NCI-H1417 treated with DMSO at 0.1 percent for 48 hours (cell line): ENCODE measurements around the gene FAR2.
"Not testable (repeated sequence)": the region's sequence is repeated elsewhere in the genome, so short reads cannot be mapped to it uniquely, and the experiment has no call there.

ENCODE experiments used
- DNase-seq: peaks from one replicate; lab custom pipeline; 2025; lab: John Stamatoyannopoulos, UW

FAR2 gene

DNA sequence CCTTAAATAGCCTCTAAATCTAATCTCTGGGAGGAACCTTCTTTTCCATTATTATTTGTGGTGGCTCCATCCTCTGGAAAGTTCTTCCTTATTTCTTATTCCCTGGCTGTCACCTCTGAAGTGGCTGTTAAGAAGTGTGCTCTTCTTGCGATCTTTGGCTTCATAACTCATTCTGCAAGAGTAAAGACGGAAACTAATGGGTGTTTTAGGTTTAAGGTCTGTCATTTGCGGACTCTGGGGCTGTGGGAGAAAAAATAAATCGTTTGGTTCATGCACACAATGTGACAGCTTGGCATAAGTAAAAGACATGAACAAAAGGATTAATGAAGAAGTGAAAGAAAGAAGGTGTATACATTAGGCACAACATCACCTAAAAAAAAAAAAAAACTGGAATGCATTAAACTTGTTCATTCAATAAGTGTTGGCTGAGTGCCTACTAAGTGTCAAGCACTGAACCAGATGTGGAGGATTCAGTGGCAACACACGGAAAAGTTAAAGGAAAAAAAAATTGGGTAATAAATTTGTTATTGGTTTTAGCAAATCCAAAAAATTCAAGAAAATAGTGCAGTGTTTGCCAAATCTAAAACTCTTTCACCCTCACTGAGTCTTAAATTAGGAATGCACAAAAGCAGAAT lies 132.4 kb downstream of the FAR2 start:
- no peak for DNase-seq

DNA sequence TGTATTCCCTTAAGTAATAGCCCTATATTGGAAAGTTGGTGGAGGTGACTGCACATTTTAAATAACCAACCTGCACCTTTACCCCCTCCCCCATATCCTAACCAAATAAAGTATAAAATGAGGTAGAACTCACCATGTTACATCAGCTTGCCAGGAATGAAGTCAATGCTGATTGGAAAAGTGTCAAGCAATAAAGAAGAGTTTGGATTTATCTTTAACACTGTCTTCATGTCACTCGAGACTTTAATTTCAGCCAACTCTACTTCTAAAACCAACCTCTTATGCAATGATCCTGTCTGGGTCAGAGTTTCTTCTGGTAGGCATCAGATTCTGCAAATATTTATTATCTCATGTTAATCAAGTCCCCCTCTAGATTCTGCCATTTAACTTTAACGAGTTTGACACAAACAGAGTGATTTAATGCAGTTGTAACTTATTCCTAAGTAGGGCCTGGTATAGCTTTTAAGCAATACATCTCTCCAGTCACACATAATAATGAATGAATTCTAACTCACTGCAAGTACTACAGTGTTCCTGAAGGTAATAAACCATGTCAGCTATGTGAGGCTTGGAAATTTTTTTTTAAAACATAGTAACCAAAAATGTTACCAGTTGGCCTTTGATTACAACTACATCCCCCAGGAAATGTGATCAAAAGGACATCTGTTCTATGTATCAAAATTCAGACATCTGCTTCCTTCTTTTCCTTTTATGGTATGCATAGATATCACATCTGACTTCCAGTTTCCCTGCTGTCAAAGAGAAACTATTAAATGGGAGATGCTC lies 133.1 kb downstream of the FAR2 start:
- no peak for DNase-seq

DNA sequence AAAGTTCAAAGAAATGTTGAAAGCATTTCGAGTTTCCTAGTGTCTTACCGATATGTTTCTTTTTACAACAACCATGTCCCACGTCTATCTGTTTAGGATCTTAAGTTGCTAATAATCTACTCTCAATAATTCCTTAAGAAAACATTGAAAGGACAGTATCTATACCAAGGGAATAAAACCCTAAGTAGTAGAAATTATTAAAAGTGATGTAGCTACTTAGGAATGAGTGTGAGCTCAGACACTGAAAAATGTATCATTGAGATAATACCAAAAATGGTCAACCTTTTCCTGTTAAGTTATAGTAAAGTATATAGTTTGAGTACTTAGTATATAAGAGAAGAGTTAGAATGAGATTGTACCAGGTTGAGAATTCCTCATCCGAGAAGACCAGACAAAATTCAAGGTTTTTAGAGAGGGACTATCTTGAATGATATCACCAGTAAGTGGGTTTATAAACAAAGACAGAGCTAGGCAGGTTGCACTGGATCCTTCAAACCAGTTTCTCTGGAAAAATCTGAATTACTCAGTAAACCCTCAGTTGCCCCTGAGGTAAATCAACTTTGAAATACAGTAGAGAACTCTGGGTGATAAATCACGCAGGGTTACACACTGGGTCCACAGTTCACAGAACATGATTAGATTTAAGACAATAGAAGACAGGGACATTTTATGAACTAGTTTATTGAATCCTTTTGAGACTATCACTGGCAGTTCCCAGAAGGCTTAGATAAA lies 135.1 kb downstream of the FAR2 start:
- no peak for DNase-seq

DNA sequence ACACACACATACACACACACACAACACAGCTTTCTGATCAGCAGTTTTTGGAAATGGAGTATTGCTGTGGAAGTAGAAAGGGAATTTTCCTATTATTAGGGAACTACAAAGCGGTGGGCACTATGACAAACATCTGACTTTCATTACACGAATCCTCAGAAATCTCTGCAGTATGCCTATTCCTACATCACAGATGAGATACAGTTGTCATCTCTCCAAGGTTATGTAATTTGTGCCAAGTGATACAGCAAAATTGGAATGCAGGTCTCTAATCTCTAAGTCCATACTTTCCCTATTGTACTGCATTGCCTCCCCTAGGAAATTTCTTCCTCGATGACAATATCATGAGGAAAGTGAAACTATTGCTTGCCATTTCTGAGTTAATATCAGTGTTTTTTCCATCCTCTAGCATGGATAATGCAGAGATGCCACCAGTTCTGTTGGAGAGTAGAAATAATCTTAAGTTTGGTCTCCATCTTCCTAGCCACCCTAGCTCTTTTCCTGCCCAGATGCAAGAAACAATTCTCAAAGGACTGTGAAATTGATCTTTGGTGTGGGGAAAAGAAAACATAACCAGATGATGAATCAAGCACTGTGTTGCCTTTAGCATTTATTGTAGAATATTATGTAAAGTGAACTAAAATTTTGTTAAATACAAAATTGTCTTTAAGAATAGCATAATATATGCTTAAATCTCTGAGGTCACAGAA lies 137.2 kb downstream of the FAR2 start:
- no peak for DNase-seq

DNA sequence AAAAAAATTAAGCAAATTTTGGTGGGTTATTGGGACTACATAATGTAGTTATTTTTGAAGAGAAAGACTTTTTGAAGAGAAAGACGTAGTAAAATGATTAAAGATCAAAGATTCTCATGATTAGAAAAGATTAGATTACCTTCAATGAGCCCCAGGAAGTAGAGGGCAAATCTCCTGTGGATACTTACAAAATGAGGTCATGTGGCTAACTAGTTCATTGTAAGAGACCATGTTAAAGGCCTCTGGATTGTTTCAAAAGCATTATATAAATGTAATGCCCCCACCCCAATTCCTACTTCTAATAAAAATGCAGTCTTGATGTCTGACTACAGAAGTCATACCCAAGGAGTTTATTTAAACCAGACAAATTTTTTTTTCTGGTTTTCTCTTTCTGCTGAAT lies 138.5 kb downstream of the FAR2 start:
- no peak for DNase-seq

DNA sequence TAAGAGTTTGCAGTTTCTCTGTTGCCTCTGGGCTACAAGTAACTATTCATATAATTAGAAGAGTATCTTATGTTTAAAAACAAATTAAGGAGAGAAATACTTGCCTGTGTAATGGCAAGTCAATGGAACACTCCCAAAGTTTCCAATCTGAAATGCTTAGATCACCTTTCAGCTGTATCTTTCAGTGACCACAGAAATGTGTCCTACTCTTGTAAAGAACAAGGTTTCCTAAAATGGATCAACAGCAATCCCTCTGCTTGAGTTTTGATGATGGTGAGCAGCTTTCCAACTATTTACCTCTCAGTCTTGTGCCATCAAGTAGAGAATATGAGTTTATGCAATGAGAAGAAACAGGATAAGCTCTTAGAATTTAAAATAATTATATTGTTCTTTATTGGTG lies 139.0 kb downstream of the FAR2 start:
- DNase-seq, result no peak

DNA sequence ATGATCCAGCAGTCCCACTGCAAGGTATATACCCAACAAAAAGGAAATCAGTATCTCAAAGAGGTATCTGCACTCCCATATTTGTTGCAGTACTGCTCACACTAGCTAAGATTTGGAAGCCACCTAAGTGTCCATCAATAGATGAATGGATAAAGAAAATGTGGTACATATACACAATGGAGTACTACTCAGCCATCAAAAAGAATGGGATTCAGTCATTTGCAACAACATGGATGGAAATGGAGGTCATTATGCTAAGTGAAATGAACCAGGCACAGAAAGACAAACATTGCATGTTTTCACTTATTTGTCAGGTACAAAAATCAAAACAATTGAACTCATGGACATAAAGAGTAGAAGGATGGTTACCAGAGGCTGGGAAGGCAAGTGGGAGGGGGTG lies 141.4 kb downstream of the FAR2 start:
- DNase-seq, result not testable (repeated sequence)

DNA sequence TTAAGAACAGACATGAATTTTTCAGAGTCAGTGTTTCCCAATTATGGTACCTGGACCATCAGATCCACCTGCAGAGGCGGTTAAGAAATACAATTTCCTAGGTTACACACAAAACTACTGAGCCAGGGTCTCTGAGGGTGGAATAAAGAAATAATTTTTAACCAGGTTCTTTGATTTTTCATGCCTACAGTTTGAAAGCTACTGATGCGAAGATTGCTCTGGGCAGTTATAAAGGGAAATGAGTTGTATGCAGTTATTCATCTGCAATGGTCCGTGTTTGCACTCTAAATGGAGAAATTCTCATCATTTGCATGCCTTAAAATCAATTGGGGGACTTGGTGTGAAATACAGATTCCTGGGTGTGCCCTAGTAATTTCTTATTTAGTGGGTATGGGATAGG lies 142.1 kb downstream of the FAR2 start:
- DNase-seq, result no peak

DNA sequence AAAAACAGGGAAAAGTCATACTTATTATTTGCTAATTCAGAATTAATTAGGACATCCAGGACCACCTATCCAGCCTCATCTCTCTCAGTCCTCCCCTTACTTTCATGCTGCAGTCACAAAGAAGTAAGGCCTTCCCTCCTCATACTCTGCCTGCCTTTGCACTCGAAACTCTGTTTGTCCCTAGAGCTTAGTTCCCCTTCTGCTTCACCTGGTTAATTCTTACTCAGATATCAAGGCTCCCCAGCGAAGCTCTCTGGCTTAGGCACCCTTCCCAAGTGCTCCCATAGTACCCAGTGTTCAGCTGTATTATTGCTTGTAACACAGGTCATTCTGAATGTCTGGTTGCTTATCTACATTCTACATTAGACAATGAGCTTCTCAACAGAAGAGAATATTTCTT lies 150.6 kb downstream of the FAR2 start:
- DNase-seq, result no peak

DNA sequence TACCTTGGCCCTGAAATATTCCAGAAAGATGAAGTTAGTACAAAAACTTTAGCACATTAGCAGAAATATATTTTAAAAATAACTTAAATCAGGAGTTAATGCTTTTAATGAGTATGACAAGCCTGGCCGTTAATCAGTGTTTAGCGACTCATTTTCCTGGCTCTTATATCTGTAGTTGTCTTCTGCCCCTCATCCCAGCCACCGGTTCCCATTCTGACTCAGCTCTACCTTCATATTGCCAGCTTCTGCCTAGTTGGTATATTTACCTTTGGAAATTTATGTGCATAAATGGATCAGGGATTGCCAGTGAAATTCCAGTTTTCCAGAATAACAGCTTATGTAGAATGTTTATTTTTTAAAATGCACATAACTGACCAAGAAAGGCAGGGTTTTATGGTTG lies 152.0 kb downstream of the FAR2 start:
- DNase-seq, result no peak

DNA sequence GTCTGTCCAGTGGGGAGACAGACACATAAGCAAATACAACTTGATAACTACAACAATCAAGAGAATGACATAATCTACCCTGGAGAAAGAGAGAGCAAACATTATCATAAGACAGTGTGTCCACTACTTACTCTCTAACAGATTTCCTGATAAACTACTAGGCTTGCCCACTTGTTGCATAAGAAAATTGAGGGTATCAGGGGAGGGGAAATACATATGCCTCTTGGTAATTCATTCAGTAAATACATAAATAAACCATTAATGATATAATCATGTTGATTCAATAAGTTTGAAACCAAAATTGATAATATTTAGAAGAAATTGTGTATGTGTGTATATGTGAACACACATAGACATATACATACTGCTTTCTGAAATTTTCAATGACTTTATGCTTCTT lies 155.3 kb downstream of the FAR2 start:
- no peak for DNase-seq

DNA sequence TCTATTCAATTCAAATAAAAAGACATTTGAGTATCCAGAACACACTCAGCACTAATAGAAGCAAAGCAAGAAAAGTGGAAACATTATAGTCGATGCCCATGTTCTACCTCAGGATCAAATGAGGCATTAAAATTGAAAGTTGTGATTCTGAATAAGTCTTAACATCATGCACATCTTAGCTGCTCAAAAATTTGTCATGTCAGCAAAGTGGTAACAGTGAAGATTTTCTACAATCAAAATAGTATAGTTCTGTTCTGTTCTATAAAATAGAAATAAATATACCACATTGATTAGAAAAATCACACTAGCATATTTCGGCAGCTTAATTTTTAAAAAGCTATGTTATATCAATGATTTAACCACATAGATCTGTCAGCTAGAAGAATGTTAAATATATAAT lies 157.2 kb downstream of the FAR2 start:
- DNase-seq, result no peak

DNA sequence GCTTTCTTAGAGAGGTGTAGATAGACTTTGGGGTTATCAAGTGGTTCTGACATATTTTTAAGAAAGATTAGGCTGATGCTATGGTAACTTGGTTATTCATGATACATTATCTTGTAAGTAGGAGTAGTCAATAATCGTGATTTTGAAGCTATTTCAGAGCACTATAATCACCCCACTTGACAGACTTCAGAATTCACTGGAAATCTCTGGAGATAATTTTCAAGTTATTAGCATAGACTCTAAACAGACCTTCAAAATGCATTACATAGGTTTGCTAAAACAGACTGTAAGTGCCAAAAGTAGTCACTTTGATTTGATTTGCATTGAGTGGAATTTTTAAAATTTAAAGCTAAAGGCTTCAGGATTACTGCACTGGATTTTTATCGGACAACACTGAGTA lies 157.6 kb downstream of the FAR2 start:
- no peak for DNase-seq

DNA sequence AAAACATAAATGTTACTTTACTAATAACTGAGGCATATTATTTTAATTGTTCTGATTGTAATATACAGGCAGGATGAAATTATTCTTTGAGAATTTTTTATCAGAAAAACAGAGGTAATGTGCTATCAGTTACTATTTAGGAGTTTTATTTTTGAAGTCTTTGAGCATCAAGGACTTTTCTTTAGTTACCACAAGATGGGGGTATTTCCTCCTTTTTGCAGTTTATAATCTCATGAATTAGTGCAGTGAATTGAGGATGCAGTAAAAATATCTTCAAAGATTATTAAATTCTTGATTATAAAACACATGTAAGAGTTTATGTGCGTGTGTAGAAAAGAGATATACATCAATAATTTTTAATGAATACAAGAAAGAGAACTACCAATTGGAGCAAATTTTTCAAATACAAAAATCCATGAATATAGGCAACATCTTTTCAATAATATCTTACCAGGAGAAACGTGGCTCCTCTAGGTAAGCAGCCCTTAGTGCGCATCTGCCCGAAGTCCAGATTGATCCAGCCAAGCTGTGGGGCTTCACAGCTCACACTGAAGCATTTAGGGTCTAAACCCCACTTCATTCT lies 160.3 kb downstream of the FAR2 start:
- no peak for DNase-seq

DNA sequence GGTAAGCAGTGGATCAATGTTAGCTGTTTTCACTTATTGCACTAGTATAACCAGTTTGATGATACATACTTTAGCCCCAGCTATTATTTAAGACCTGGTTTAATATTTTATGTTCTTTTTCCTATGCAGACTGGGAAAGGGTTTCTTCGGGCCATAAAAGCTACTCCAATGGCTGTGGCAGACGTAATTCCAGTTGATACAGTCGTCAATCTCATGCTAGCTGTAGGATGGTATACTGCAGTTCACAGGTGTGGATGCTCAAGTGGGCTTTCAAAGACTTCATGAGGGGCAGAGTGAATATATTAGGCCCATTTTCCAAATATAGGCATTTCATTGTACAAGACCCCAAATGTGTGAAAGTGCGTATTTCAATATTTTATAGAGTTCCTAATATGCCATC lies 161.8 kb downstream of the FAR2 start:
- no peak for DNase-seq

DNA sequence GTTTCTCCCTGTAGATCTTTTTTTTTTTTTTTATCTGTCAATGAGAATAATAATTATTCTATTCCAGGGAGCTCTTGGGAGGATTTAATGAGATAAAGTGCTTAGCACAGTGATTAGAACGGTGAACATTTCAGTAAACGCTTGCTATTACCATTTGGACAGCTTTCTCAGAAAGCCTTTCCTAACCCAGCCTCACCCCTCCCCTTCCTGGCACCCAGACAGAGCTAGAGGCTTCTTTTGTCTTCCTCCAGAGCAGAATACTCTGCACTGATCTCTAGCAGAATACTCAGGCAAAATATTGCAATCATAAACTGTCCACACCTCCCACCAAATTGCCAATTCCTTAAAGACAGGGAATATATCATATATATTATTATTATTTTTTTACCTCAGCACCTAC lies 165.3 kb downstream of the FAR2 start:
- no peak for DNase-seq

DNA sequence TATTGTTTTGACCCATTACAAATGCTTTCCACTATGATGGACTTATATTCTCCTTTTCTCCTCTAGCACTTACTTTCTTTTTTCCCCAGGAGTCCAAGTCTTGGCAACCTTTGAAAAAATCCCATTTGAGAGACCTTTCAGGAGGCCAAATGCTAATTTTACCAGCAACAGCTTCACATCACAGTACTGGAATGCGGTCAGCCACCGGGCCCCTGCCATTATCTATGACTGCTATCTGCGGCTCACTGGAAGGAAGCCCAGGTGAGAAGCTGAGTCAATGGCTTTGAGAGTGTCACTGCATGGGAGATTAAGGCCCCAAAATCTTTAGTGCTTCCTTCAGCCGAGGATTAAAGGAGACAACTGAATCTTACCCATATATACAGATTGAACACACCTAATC lies 167.7 kb downstream of the FAR2 start:
- DNase-seq, result no peak

DNA sequence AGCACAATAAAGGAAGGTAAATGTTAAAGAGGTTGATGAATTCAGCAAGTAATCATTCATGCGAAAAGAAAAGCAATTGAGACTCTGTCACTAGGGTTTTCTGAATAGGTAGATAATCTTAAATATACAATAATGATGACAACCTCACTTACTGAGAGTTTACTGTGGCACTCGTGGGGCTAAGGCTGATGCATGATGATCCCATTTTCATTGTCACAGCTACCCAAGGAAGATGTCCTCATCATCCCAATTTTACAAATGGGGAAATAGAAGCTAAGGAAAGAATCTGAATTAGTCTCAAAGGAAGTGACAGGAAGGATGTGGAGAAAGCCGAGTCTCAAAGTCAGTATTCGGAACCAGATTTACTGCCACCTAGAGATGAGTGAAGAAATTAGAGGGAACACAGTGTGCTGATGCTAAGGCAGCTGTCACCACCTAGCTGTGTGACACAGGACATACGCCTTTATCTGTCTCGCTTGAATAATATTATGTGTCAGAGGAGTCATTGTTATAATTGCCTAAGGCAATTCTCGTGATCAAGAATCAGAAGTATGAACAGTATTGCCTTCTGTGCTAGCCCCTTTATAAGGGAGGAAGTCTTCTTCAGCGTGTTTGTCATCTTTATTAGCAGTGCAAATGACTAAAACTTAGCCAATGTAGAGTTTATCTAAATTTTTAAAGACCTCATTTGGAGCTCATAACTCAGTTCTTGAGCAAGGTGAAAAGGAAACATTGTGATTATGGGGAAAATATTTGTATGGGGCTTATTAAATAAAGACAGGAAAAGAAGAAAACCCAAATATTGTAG lies 168.7 kb downstream of the FAR2 start:
- DNase-seq, result peak; percentile 8

DNA sequence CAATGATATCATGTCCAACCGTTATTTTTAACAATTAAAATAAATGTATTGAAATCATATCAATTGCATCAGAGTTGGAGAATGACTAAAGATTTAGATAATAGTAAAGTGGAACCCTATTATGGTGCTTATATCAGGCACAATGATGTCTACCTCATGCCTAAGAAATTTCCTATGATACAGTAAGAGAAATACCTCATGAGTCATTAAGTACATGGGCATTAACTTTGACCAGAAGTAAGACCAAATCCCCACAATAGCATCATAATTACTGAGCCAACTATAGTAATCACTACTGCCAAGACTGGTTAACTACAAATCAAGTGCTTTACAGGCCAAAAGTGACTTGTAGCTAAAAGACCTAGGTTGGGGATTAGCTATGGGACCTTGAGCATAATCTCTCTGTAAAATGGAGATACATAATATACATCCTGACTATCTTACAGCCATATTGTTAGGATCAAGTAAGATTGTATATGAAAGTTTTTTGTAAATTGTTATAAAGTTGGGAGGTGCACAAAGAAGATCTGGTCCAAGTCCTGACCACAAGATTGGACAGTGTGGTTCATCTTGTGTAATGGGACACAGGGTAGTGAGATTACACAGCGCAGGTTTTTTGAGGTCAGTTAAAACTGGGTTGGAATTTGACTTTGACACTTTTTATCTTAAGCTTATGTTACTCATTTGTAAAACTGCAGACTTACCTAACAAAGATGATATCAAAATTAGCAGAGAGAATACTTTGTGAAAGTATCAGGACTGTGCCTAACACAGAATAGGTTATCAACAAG lies 171.4 kb downstream of the FAR2 start:
- DNase-seq, result no peak

DNA sequence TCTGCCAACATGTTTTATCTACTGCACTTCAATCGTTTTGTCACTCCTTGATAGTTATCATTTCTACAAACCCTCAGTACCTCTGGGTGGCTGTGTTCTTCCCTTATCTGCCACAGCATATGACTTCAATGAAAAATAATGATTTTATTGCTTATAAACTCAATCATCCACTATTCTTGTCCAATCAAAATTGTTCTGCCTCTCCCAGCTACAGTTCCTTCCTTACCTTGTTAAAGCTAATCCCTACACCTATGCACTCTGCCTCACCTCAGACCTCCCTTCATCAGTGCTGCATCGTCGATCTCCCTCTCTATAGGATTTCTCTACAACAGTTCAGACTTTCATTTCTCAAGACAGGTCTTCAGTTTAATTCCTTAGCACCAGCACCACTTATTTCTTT lies 173.1 kb downstream of the FAR2 start:
- DNase-seq, result no peak

DNA sequence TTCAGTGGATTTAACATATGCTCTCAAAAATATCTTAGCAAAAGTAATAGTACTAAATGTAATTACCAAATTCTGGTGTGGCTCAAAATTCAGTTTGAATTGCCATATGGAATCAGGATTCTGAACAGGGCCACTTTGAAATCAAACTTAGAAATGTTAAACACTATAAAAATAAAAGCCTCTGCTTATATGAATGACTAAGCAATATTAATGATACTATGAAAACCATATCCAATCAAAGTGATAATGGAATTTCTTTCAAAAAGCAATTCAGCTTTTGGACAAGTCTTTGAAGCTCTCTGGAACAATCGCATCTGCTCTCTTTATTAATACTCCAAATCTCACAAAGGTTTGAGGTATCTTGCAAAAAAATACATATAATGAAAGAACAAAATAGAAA lies 180.3 kb downstream of the FAR2 start:
- no peak for DNase-seq
